GM12872 (cell line): ENCODE measurements around the gene ZNF500.

ENCODE experiments used
- TF ChIP-seq, protein P1 (sequence below): IDR thresholded peaks from 3 replicates; pipeline ENCODE4 v1.5.1; 2011; ENCODE audit warnings: low read depth, mild to moderate bottlenecking, low read length, moderate library complexity; ENCODE audit not compliant: insufficient read depth

Gene ZNF500

DNA sequence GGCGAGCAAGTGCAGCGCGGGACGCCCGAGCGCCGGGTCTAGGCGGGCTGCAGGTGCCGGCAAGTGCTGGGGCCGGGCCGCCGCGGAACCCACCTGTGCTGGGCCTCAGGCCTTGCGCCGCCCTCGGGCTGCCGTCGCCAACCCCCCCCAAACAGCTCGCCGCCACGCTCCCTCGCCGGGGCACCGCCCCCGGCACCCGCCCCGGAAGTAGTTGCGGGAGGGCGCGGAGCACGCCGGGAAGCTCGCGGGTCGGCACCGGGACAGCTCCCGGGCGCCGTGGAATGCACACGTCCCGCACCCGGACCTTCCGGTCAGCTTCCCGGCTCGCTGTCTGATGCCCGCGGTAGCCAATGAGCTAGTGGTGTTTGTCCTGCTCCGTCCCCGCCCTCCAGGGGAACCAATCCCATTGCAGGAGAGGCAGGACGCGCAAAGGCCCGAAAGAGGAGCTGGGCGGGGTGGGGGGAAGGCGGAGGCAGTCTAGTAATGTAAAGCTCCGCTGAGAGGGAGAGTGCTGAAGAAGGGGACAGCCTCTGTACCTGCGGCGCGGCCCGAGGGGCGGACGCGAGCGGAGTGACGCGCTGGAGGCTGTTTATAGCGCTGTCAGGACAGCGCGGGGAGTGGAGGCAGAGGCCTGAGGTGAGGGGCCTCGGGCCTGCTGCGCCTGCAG is 32.8 kb downstream of the ZNF500 start, which contains the start of the genes ANKS3 and DNAAF8:
Gene ANKS3, minus strand, starts transcription at position 209 of the 667 bp plus-strand sequence. CDS start 4,122 bp downstream, outside the sequence.
Gene DNAAF8, plus strand, starts transcription at position 475 of the 667 bp plus-strand sequence. CDS start 1,978 bp downstream, outside the sequence.
- TF ChIP-seq, protein P1, sequence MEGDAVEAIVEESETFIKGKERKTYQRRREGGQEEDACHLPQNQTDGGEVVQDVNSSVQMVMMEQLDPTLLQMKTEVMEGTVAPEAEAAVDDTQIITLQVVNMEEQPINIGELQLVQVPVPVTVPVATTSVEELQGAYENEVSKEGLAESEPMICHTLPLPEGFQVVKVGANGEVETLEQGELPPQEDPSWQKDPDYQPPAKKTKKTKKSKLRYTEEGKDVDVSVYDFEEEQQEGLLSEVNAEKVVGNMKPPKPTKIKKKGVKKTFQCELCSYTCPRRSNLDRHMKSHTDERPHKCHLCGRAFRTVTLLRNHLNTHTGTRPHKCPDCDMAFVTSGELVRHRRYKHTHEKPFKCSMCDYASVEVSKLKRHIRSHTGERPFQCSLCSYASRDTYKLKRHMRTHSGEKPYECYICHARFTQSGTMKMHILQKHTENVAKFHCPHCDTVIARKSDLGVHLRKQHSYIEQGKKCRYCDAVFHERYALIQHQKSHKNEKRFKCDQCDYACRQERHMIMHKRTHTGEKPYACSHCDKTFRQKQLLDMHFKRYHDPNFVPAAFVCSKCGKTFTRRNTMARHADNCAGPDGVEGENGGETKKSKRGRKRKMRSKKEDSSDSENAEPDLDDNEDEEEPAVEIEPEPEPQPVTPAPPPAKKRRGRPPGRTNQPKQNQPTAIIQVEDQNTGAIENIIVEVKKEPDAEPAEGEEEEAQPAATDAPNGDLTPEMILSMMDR, result no peak

DNA sequence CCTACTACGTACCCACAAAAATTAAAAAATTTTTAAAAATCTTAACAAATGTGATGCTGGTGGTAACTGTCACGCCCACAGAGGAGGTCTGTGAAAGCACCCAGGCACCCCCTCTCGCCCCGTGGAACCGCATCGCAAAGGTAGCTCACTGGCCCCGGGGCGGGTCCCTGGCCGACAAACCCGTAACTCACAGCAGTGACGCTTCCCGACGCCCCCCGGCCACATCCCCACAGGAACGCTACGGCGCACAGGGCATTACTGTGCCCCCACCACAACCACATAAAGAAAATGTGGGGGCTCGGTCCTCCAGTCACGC is 33.3 kb downstream of the ZNF500 start:
- TF ChIP-seq, protein P1, result no peak

GRCh38 chr16:4733211-4733742 is 33.7 kb downstream of the ZNF500 start:
- TF ChIP-seq, protein P1, result no peak

- TF ChIP-seq, protein P1, result no peak
Observed at GRCh38 chr16:4729876-4730275, 37.1 kb downstream of the ZNF500 start.

- TF ChIP-seq, protein P1, result no peak
Observed at GRCh38 chr16:4728676-4729075, 38.3 kb downstream of the ZNF500 start.

DNA sequence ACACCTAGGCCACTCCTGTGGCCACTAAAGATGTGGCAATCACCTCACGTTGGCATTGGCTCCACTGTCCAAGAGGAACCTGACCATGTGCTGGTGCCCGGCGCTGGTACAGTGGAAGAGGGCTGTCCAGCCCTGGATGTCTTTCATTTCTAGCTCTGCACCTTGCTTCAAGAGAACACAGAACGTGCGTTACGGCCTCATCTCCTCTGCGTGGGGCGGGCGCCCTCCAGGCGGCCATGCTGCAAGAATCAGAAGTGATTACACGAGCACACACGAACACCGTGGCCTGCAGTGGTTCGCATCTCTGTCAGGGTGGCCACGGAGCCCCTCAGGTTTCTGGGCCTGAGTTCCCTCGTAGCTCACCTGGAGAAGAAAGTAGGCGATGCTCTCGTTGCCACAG is 40.3 kb downstream of the ZNF500 start:
- TF ChIP-seq, protein P1, result no peak

DNA sequence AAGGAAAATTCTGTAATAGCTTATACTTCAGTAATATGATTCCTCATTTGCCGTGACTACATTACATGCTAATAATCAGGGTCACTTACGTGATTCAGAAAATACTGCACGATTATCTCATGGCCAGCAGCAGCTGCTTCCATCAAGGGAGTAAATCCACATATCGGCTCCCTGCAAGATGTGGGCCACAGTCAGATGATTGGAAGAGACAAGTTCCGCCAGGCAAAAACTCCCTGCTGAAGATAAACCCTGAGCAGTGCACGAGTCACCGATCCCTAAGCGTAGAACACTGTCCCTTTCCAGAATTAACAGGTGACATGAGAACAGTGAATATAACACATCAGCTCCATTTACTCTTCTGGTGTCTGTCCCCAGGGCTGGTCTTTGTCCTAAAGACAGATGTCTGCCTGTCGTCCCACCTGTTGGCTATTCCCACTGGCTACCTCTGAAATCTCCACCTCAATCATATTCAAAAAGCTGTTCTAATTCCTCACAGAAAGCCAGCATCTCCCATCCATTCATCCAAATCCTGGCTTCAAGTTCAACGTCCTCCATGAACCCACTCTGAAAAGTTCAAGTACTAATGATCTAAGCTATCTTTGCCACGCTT is 42.2 kb downstream of the ZNF500 start:
- TF ChIP-seq, protein P1, result no peak
